H1 (cell line): ENCODE measurements around the gene VSTM4. TPM values are rescaled to one million over a fixed set of nuclear protein-coding genes. Genes with fewer than 3 reads are reported as not detected.

Experiments used
- CTCF ChIA-PET: fragments of 300-600 bp; sonication (Branson Sonifier 250); formaldehyde crosslinking; loops from one replicate; lab custom pipeline; 2021; ENCODE audit not compliant: partially characterized antibody; lab: Charles Lee
- POLR2A ChIA-PET: fragments of 300-600 bp; sonication (Branson Sonifier 250); formaldehyde crosslinking; loops from one replicate; lab custom pipeline; 2021; ENCODE audit warnings: inconsistent platforms; ENCODE audit not compliant: partially characterized antibody; lab: Charles Lee
- DNase-seq, 2 experiments: peaks; one replicate each; pipeline versions ENCODE4 v3.0.0 to v3.0.0-alpha.2; 2010 to 2022; ENCODE audit warnings: low spot score in 2 of 2, low read depth in 1 of 2, mixed read lengths in 1 of 2
- FAIRE-seq: peaks from 2 replicates; lab custom pipeline; 2011; peaks lifted over from hg19 to GRCh38; lab: Jason Lieb, UNC
- H2AFZ ChIP-seq: 2 replicates; pipeline ENCODE4 v1.8.1; 2012; ENCODE audit warnings: low read length, inconsistent platforms
- H2AK5ac ChIP-seq: 2 replicates; pipeline ENCODE4 v1.6.1; 2013; ENCODE audit warnings: low read depth, low read length
- H2BK120ac ChIP-seq: replicated peaks from 2 replicates; pipeline ENCODE3; 2013; ENCODE audit warnings: low read depth, low read length, inconsistent platforms
- H2BK12ac ChIP-seq: 2 replicates; pipeline ENCODE4 v1.6.1; 2013; ENCODE audit warnings: low read depth, low read length
- H2BK15ac ChIP-seq: 2 replicates; pipeline ENCODE4 v1.6.1; 2013; ENCODE audit warnings: low read length
- H2BK20ac ChIP-seq: 2 replicates; pipeline ENCODE4 v1.6.1; 2013; ENCODE audit warnings: low read length
- H2BK5ac ChIP-seq: 2 replicates; pipeline ENCODE4 v1.6.1; 2013; ENCODE audit warnings: low read depth, low read length
- H3K14ac ChIP-seq: 2 replicates; pipeline ENCODE4 v1.6.1; 2013; ENCODE audit warnings: inconsistent platforms; ENCODE audit not compliant: insufficient read length
- H3K18ac ChIP-seq: 2 replicates; pipeline ENCODE4 v1.6.1; 2013; ENCODE audit warnings: low read length; ENCODE audit errors: extremely low read depth
- H3K23ac ChIP-seq: 2 replicates; pipeline ENCODE4 v1.6.1; 2013; ENCODE audit warnings: inconsistent platforms; ENCODE audit not compliant: insufficient read length
- H3K23me2 ChIP-seq: 2 replicates; pipeline ENCODE4 v1.6.1; 2013; ENCODE audit warnings: low read depth, low read length
- H3K27ac ChIP-seq: 2 replicates; pipeline ENCODE4 v1.6.1; 2011; ENCODE audit warnings: low read depth, low read length, inconsistent platforms
- H3K27me3 ChIP-seq, 4 experiments: replicated peaks in 1 of 4; 1 replicate in 1 of 4; 2 replicates in 3 of 4; pipeline versions ENCODE4 v1.6.1 to v1.8.1; 2011 to 2013; ENCODE audit warnings: low read length in 3 of 4, mild to moderate bottlenecking in 3 of 4, inconsistent platforms in 2 of 4, mixed read lengths in 2 of 4, moderate library complexity in 1 of 4; ENCODE audit not compliant: control insufficient read depth in 3 of 4, insufficient read depth in 3 of 4; ENCODE audit errors: extremely low read depth in 1 of 4
- H3K36me3 ChIP-seq, 4 experiments: 2 replicates each; pipeline versions ENCODE4 v1.6.1 to v1.8.1; 2011 to 2013; ENCODE audit warnings: mild to moderate bottlenecking in 4 of 4, low read length in 3 of 4, moderate library complexity in 2 of 4, control low read depth in 1 of 4, inconsistent platforms in 1 of 4; ENCODE audit not compliant: insufficient read depth in 4 of 4, control insufficient read depth in 2 of 4
- H3K4ac ChIP-seq: replicated peaks from 2 replicates; pipeline ENCODE3; 2013; ENCODE audit warnings: low read length, low read depth, mixed read lengths, inconsistent platforms; ENCODE audit not compliant: insufficient read length
- H3K4me1 ChIP-seq, 4 experiments: replicated peaks in 1 of 4; 1 replicate in 1 of 4; 2 replicates in 3 of 4; pipeline versions ENCODE4 v1.6.1 to v1.8.1; 2011 to 2013; ENCODE audit warnings: low read length in 3 of 4, inconsistent platforms in 2 of 4, mixed read lengths in 1 of 4; ENCODE audit not compliant: insufficient read depth in 4 of 4, control insufficient read depth in 3 of 4
- H3K4me2 ChIP-seq, 2 experiments: 2 replicates each; pipeline versions ENCODE4 v1.6.1 to v1.8.1; 2011 to 2013; ENCODE audit warnings: low read depth in 2 of 2, low read length in 2 of 2, control low read depth in 1 of 2, inconsistent platforms in 1 of 2, mild to moderate bottlenecking in 1 of 2; ENCODE audit not compliant: insufficient read depth in 1 of 2
- H3K4me3 ChIP-seq, 4 experiments: fragments of 200-600, 300-600 bp in 1 of 4; sonication (generic), shearing (Covaris generic), sonication (Bioruptor Twin) in 1 of 4; 2 replicates each; pipeline versions ENCODE4 v1.5.1 to v1.8.1; 2011 to 2016; ENCODE audit warnings: low read length in 4 of 4, low read depth in 3 of 4, control low read depth in 2 of 4, inconsistent platforms in 2 of 4, mild to moderate bottlenecking in 2 of 4, mixed read lengths in 1 of 4, moderate library complexity in 1 of 4; ENCODE audit not compliant: insufficient read depth in 2 of 4; ENCODE audit errors: extremely low read depth in 1 of 4
- H3K56ac ChIP-seq: replicated peaks from 2 replicates; pipeline ENCODE3; 2013; ENCODE audit warnings: low read depth, mild to moderate bottlenecking, mixed read lengths, low read length, inconsistent platforms; ENCODE audit not compliant: insufficient read length
- H3K79me1 ChIP-seq: 2 replicates; pipeline ENCODE4 v1.6.1; 2013; ENCODE audit warnings: low read depth, low read length, control low read depth
- H3K79me2 ChIP-seq, 2 experiments: 2 replicates each; pipeline versions ENCODE4 v1.6.1 to v1.8.1; 2012 to 2013; ENCODE audit warnings: low read length in 2 of 2, mild to moderate bottlenecking in 2 of 2, inconsistent platforms in 1 of 2; ENCODE audit not compliant: insufficient read depth in 2 of 2, control insufficient read depth in 1 of 2
- H3K9ac ChIP-seq, 4 experiments: replicated peaks in 1 of 4; 1 replicate in 1 of 4; 2 replicates in 3 of 4; pipeline versions ENCODE4 v1.6.1 to v1.8.1; 2011 to 2013; ENCODE audit warnings: low read depth in 3 of 4, low read length in 3 of 4, control low read depth in 2 of 4, mild to moderate bottlenecking in 2 of 4, moderate library complexity in 2 of 4, inconsistent platforms in 1 of 4; ENCODE audit errors: extremely low read depth in 1 of 4
- H3K9me3 ChIP-seq, 2 experiments: 2 replicates each; pipeline versions ENCODE4 v1.6.1 to v1.8.1; 2012 to 2013; ENCODE audit warnings: mild to moderate bottlenecking in 2 of 2, moderate library complexity in 2 of 2, control low read depth in 1 of 2, inconsistent platforms in 1 of 2, low read depth in 1 of 2, low read length in 1 of 2, mixed read lengths in 1 of 2; ENCODE audit not compliant: insufficient read depth in 2 of 2
- H4K20me1 ChIP-seq, 2 experiments: replicated peaks in 1 of 2; 2 replicates each; pipeline versions ENCODE3 to v1.8.1; 2011 to 2013; ENCODE audit warnings: inconsistent platforms in 2 of 2, low read length in 2 of 2, mild to moderate bottlenecking in 1 of 2; ENCODE audit not compliant: insufficient read depth in 2 of 2, control insufficient read depth in 1 of 2
- H4K5ac ChIP-seq: 2 replicates; pipeline ENCODE4 v1.6.1; 2013; ENCODE audit warnings: low read length, low read depth, mixed read lengths, inconsistent platforms; ENCODE audit not compliant: insufficient read length
- H4K8ac ChIP-seq: 2 replicates; pipeline ENCODE4 v1.8.0; 2013; ENCODE audit warnings: mild to moderate bottlenecking, moderate library complexity, low read length, inconsistent platforms; ENCODE audit not compliant: insufficient read depth; ENCODE audit errors: extremely low read depth
- H4K91ac ChIP-seq: replicated peaks from 2 replicates; pipeline ENCODE3; 2013; ENCODE audit warnings: low read length, mixed read lengths, inconsistent platforms; ENCODE audit not compliant: insufficient read length
- BRCA1 ChIP-seq: IDR thresholded peaks from 2 replicates; pipeline ENCODE4 v1.6.1; 2012; ENCODE audit warnings: low read depth, low read length, improper control_type of control experiment
- HDAC6 ChIP-seq: IDR thresholded peaks from one replicate; pipeline ENCODE4 v1.7.1; 2012; ENCODE audit warnings: low read depth, mild to moderate bottlenecking, inconsistent platforms, low read length, moderate library complexity
- JUN ChIP-seq: IDR thresholded peaks from 2 replicates; pipeline ENCODE4 v1.6.1; 2011; ENCODE audit warnings: low read depth, mild to moderate bottlenecking, improper control_type of control experiment, low read length
- PHF8 ChIP-seq: fragments of 200-600 bp; sonication (generic); conservative IDR thresholded peaks from 2 replicates; pipeline ENCODE4 v1.7.1; 2012; ENCODE audit warnings: low read depth, mild to moderate bottlenecking, inconsistent platforms, low read length, moderate library complexity
- RFX5 ChIP-seq: IDR thresholded peaks from 2 replicates; pipeline ENCODE4 v1.6.1; 2011; ENCODE audit warnings: low read depth, low read length, improper control_type of control experiment, borderline replicate concordance
- RNF2 ChIP-seq: fragments of 200-900, 300-1000 bp; sonication (generic); IDR thresholded peaks from 2 replicates; pipeline ENCODE4 v1.7.1; 2016; ENCODE audit warnings: borderline replicate concordance, low read depth, mild to moderate bottlenecking, antibody characterized with exemption, low read length; ENCODE audit not compliant: poor library complexity, severe bottlenecking; ENCODE audit errors: missing control alignments
- SAP30 ChIP-seq: fragments of 300-600 bp; sonication (generic); IDR thresholded peaks from 2 replicates; pipeline ENCODE4 v1.7.1; 2012; ENCODE audit warnings: low read length, moderate library complexity, mild to moderate bottlenecking, inconsistent platforms; ENCODE audit not compliant: insufficient read depth, insufficient replicate concordance
- SUZ12 ChIP-seq: fragments of 200-600 bp; sonication (generic); IDR thresholded peaks from 2 replicates; pipeline ENCODE4 v1.6.1; 2012; ENCODE audit warnings: mild to moderate bottlenecking, inconsistent platforms, low read length, moderate library complexity, mixed read lengths
- WGBS, 2 experiments: shearing (Covaris generic) in 1 of 2; methylation state at CpG; one replicate each; pipeline versions ENCODE4 v1.1.6 to v1.1.7; 2013 to 2015; ENCODE audit warnings: low lambda C conversion rate in 2 of 2, mixed read lengths in 2 of 2, inconsistent platforms in 1 of 2, low coverage in 1 of 2, missing lambda C conversion rate in 1 of 2; ENCODE audit not compliant: insufficient replicate concordance in 2 of 2, insufficient coverage in 1 of 2, insufficient read length in 1 of 2; ENCODE audit errors: extremely low coverage in 1 of 2, missing lambda C conversion rate in 1 of 2; 5-methylcytosine and 5-hydroxymethylcytosine counted together
- polyA plus RNA-seq, 7 experiments: library from polyadenylated mRNA; depleted of rRNA in 3 of 7; stranded (reverse) in 5 of 7; unstranded in 2 of 7; fragments of >200 nt in 5 of 7; fragments of 200-250 nt in 2 of 7; gene quantifications; 1 replicate in 5 of 7; 2 replicates in 1 of 7; 4 replicates in 1 of 7; pipeline versions ENCODE4 v1.2.1 to v1.2.3, GENCODE V29; 2011 to 2013; ENCODE audit warnings: missing spikeins in 2 of 7, mixed read lengths in 2 of 7
- total RNA-seq: library from RNA; stranded (reverse); fragmentation: NEBNext Ultra II Directional; extraction: Animal tissue kit (Norgen Biotek cat#: 25700); gene quantifications from 2 replicates; pipeline ENCODE4 v1.2.1, GENCODE V29; 2021

Gene VSTM4
- total and polyA plus RNA-seq, 2 of the 8 experiments (the other 6 are each of a cell fraction or from before 2014, with no cell fraction given): 0.48 to 0.73 TPM

- no peak overlapping the region for H2BK120ac ChIP-seq
- WGBS, 2 experiments: 100% methylated on average over 1 of the region's 1 CpG; no CpG with 5 or more reads in 1 of the 2 experiments
- TF ChIP-seq JUN (no peak), HDAC6 (no peak), RNF2 (no peak), BRCA1 (no peak), PHF8 (no peak), SAP30 (no peak), RFX5 (no peak), SUZ12 (no peak)
These were observed 14.1 kb upstream of the VSTM4 start for GRCh38 chr10:49129376-49129775.

More at GRCh38 chr10:49129376-49129775, 14.1 kb upstream of the VSTM4 start:
- no peak overlapping the region for H3K4me3 ChIP-seq
- no peak overlapping the region for H3K27ac ChIP-seq
- no peak overlapping the region for H3K4me2 ChIP-seq
- H2BK20ac ChIP-seq: no peak overlapping the region
- H3K9ac ChIP-seq: no peak overlapping the region
- H3K36me3 ChIP-seq: no peaks in the 10 kb centered on the region
- ChIA-PET POLR2A (no interaction called here), CTCF (interaction anchor here (1.7 to 2.6 kb wide), 2 partner anchors 32 to 35 kb away, joined by 5 to 12 read pairs; no protein-coding TSS in a partner anchor)
- no peak overlapping the region for H3K56ac ChIP-seq
- H3K23me2 ChIP-seq: no peaks in the 10 kb centered on the region
- H3K27me3 ChIP-seq: no peaks in the 10 kb centered on the region
- no peak overlapping the region for H2AFZ ChIP-seq
- H3K18ac ChIP-seq: no peak overlapping the region
- H3K23ac ChIP-seq: no peak overlapping the region
- no peak overlapping the region for H3K14ac ChIP-seq
- H2BK15ac ChIP-seq: no peak overlapping the region
- no peak overlapping the region for H4K91ac ChIP-seq
- no peaks in the 10 kb centered on the region for H3K79me1 ChIP-seq
- H4K20me1 ChIP-seq: no peaks in the 10 kb centered on the region
- no peak overlapping the region for H4K5ac ChIP-seq
- 0 out of 4 replicates have a peak, but pooled peaks cover 0 to 1% of the 10 kb centered on the region in 2 experiments for H3K9me3 ChIP-seq
- no peak for DNase-seq
- H2BK12ac ChIP-seq: no peak overlapping the region
- no peak overlapping the region for H4K8ac ChIP-seq
- no peaks in the 10 kb centered on the region for H3K4me1 ChIP-seq
- H3K79me2 ChIP-seq: no peaks in the 10 kb centered on the region
- H3K4ac ChIP-seq: no peak overlapping the region
- no peak overlapping the region for H2AK5ac ChIP-seq
- FAIRE-seq: no peak
- H2BK5ac ChIP-seq: no peak overlapping the region
